Nephron progenitor cell (in vitro differentiated cells): ENCODE results near the gene LAMA2.

Source experiments
- DNase-seq: peaks from one replicate; pipeline ENCODE4 v3.0.0; 2021
- H3K27ac Mint-ChIP-seq: 2 replicates; pipeline ENCODE4 v1.8.0; 2021; ENCODE audit warnings: mild to moderate bottlenecking, moderate library complexity, mixed read lengths
- H3K27me3 Mint-ChIP-seq: 2 replicates; pipeline ENCODE4 v1.8.0; 2021; ENCODE audit warnings: mild to moderate bottlenecking, low read depth, mixed read lengths; ENCODE audit not compliant: poor library complexity
- H3K36me3 Mint-ChIP-seq: 2 replicates; pipeline ENCODE4 v1.8.0; 2021; ENCODE audit warnings: low read depth, mixed read lengths
- H3K4me1 Mint-ChIP-seq: 2 replicates; pipeline ENCODE4 v1.8.0; 2021; ENCODE audit warnings: mixed read lengths
- H3K4me3 Mint-ChIP-seq: 2 replicates; pipeline ENCODE4 v1.8.0; 2021; ENCODE audit warnings: mild to moderate bottlenecking, moderate library complexity, mixed read lengths
- H3K9me3 Mint-ChIP-seq: 2 replicates; pipeline ENCODE4 v1.8.0; 2021; ENCODE audit warnings: mild to moderate bottlenecking, moderate library complexity, mixed read lengths
- CTCF ChIP-seq: fragments of 200-600 bp; sonication (generic); IDR thresholded peaks from 2 replicates; pipeline ENCODE4 v1.5.0; 2021; ENCODE audit warnings: antibody characterized with exemption

The LAMA2 gene

GRCh38 chr6:129460221-129460620 is 577.3 kb downstream of the LAMA2 start:
- DNase-seq, result no peak
- Mint-ChIP-seq H3K4me1 (no peaks in the 10 kb centered on the region), H3K36me3 (no peaks in the 10 kb centered on the region), H3K27me3 (no peaks in the 10 kb centered on the region), H3K9me3 (no peaks in the 10 kb centered on the region), H3K27ac (no peak overlapping the region), H3K4me3 (no peak overlapping the region)
- no peak for TF ChIP-seq CTCF

GRCh38 chr6:129469070-129469662 is 586.2 kb downstream of the LAMA2 start:
- H3K4me1 Mint-ChIP-seq, result no peaks in the 10 kb centered on the region
- no peak for DNase-seq
- no peak for TF ChIP-seq CTCF
- H3K36me3 Mint-ChIP-seq, result no peaks in the 10 kb centered on the region
- no peaks in the 10 kb centered on the region for H3K9me3 Mint-ChIP-seq
- no peak overlapping the region for H3K4me3 Mint-ChIP-seq
- H3K27ac Mint-ChIP-seq, result no peak overlapping the region
- peaks cover 7% of the 10 kb centered on the region for H3K27me3 Mint-ChIP-seq

GRCh38 chr6:129472239-129472638 is 589.3 kb downstream of the LAMA2 start:
- Mint-ChIP-seq H3K4me3 (no peak overlapping the region), H3K4me1 (peaks cover 10% of the 10 kb centered on the region), H3K9me3 (no peaks in the 10 kb centered on the region), H3K27ac (no peak overlapping the region), H3K36me3 (no peaks in the 10 kb centered on the region), H3K27me3 (peaks cover 7% of the 10 kb centered on the region)
- DNase-seq, result no peak
- TF ChIP-seq CTCF, result no peak

- H3K27ac Mint-ChIP-seq, result no peak overlapping the region
- H3K4me3 Mint-ChIP-seq, result no peak overlapping the region
- no peaks in the 10 kb centered on the region for H3K36me3 Mint-ChIP-seq
- no peaks in the 10 kb centered on the region for H3K9me3 Mint-ChIP-seq
- no peak for TF ChIP-seq CTCF
- peaks cover 10% of the 10 kb centered on the region for H3K4me1 Mint-ChIP-seq
- peaks cover 7% of the 10 kb centered on the region for H3K27me3 Mint-ChIP-seq
- no peak for DNase-seq
Observed at GRCh38 chr6:129473546-129473945, 590.6 kb downstream of the LAMA2 start.

GRCh38 chr6:129475477-129476247 is 592.7 kb downstream of the LAMA2 start:
- Mint-ChIP-seq H3K4me3 (no peak overlapping the region), H3K36me3 (no peaks in the 10 kb centered on the region), H3K9me3 (no peaks in the 10 kb centered on the region), H3K27ac (no peak overlapping the region), H3K4me1 (peaks cover 10% of the 10 kb centered on the region), H3K27me3 (no peaks in the 10 kb centered on the region)
- TF ChIP-seq CTCF, result no peak
- DNase-seq, result no peak

- no peaks in the 10 kb centered on the region for H3K36me3 Mint-ChIP-seq
- no peaks in the 10 kb centered on the region for H3K9me3 Mint-ChIP-seq
- DNase-seq, result no peak
- H3K4me3 Mint-ChIP-seq, result no peak overlapping the region
- H3K27ac Mint-ChIP-seq, result no peak overlapping the region
- H3K4me1 Mint-ChIP-seq, result peaks cover 10% of the 10 kb centered on the region
- H3K27me3 Mint-ChIP-seq, result no peaks in the 10 kb centered on the region
- TF ChIP-seq CTCF, result no peak
Observed at GRCh38 chr6:129476248-129476564, 593.3 kb downstream of the LAMA2 start.
